ENCODE data around the gene NIPAL4.

Gene NIPAL4

DNA sequence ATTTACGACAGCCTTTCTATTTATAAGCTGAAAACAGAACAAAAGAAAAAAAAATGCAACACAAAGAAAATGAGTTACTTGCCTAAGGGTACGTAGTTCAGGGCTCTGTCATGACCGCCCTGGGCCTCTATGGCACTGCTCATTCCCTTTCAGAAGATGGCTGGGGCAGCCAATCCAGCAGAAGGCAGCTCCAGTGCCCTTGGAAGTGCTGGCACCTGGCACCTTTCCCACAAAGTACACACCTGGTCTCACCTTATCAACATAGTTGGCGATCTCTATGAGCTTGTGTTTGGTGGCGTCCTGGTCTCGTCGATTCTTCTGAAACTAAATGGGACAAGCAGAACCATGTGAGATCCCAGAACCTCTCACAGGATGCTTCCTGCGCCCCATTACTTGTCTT lies 53.2 kb downstream of the NIPAL4 start:
- no peak for TF ChIP-seq CTCF (conservative IDR thresholded peaks at IDR 0.05)
- H3K27ac ChIP-seq, result no peak overlapping the region

- TF ChIP-seq CTCF (conservative IDR thresholded peaks at IDR 0.05), result no peak
- H3K27ac ChIP-seq, result no peak overlapping the region
These were observed 55.0 kb downstream of the NIPAL4 start for GRCh38 chr5:157514974-157515373.

- no peak overlapping the region for H3K27ac ChIP-seq
- no peak for TF ChIP-seq CTCF (conservative IDR thresholded peaks at IDR 0.05)
These were observed 56.0 kb downstream of the NIPAL4 start for GRCh38 chr5:157516006-157516405.

DNA sequence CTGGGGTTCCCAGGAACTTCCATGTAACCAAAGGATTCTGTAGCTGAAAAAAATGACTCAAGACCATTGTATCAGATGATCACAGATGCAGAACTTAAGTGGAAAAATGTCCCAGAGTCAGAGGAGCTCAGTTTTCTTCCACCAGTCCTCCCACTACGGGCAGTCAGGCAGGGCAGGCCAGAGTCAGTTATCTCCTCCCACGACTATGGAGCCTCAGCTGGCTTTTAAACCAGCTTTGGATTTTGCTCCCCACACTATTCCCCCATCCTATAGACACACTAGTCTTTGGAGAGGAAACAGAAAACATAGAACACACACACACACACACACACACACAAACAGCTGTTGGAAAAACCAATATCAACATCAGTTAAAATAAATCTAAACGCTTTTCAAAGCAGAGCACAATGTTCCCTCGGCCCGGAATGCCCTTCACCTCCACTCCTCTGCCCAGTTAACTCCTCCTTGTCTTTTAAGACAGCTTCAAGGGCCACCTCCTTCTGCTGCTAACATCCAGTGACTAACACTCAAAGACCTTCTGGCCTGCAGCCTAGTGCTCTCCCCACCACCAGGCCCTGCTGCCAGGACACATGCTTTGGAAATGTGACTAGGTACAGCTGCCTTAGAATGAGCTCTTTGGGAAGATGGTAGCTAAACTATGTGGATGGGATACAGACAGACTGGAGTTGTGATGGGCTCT lies 56.8 kb downstream of the NIPAL4 start:
- no peak for TF ChIP-seq CTCF (conservative IDR thresholded peaks at IDR 0.05)
- no peak overlapping the region for H3K27ac ChIP-seq

DNA sequence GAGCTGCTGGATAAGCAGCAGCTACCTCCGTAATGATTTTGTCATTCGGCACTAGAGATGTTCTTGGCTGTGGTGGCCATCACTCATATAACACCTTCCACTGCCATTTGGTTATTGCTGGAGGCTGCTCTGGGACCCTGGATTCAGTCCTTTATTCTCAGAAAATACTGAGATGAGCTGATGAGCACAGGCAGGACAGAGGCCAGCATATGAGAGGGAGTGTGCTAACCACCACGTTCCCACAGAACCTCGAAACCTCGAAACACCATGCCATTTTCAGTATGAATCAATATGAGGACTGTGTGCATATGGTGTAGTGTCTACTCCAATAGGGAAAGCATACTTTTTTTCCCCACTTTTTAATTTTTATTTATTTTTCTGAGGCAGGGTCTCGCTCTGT lies 59.0 kb downstream of the NIPAL4 start:
- no peak overlapping the region for H3K27ac ChIP-seq
- TF ChIP-seq CTCF (conservative IDR thresholded peaks at IDR 0.05), result no peak

GRCh38 chr5:157519579-157520253 lies 59.7 kb downstream of the NIPAL4 start:
- no peak for TF ChIP-seq CTCF (conservative IDR thresholded peaks at IDR 0.05)
- H3K27ac ChIP-seq, result no peak overlapping the region

DNA sequence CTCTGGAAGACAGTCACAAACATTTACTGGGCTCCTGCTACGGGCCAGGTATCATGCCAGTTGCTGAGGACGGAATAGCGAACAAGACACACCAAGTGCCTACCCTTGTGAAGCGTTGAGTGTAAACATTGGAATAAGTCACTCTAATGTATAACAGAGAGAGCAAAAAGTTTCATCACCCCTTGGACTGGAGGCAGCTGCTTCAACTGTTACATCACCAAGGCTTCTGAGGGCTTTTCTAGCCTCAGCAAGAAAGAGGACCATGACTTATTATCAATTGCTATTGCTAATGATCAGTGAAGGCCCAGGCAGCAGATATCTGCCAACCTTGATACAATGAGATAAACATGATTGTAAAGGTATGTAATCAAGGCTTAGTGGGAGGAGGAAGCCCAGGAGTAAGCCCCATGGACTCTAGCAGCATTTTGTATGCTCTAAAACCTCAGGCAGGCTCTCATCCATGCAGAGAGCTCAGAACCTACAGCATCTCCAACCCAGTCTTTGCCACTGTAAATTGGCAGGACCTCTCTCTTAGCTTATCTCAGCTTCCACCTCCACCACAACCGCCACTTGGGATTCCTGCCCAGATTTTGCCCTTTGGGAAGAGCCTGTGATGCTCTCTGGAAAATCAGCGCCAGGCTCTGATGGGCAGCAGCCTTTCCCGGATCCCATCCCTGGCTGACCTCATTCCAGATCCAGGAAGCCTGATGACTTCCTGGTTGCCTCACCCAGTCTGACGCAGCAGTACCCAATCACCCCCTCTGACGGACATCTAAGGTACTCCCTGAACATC lies 61.1 kb downstream of the NIPAL4 start:
- no peak overlapping the region for H3K27ac ChIP-seq

More for the DNA sequence above, 61.1 kb downstream of the NIPAL4 start:
- TF ChIP-seq CTCF (conservative IDR thresholded peaks at IDR 0.05), result no peak
